Uterus (tissue), 4 donors: ENCODE results near the gene COG2. TPM values are rescaled to one million over a fixed set of nuclear protein-coding genes. Genes with fewer than 3 reads are reported as not detected.

ENCODE experiments used
- DNase-seq, 2 donors: peaks; one replicate each; pipeline ENCODE4 v3.0.0-alpha.2; 2019 to 2020
- H3K27ac ChIP-seq, 2 donors: fragments of 200-600 bp; sonication (generic); 1 replicate in 1 of 2; 2 replicates in 1 of 2; pipeline ENCODE4 v1.5.1; 2016 to 2018
- H3K27me3 ChIP-seq, 2 donors: fragments of 200-600 bp; sonication (generic); one replicate each; pipeline ENCODE4 v1.5.1; 2018 to 2019; ENCODE audit warnings: control low read depth in 1 of 2
- H3K36me3 ChIP-seq, 2 donors: fragments of 200-600 bp; sonication (generic); one replicate each; pipeline ENCODE4 v1.5.1; 2019; ENCODE audit warnings: control low read depth in 1 of 2
- H3K4me1 ChIP-seq, 2 donors: fragments of 200-600 bp; sonication (generic); one replicate each; pipeline ENCODE4 v1.5.1; 2018 to 2019; ENCODE audit warnings: control low read depth in 1 of 2
- H3K4me3 ChIP-seq, 2 donors: fragments of 200-600 bp; sonication (generic); 1 replicate in 1 of 2; 2 replicates in 1 of 2; pipeline ENCODE4 v1.5.1; 2018 to 2019; ENCODE audit warnings: mild to moderate bottlenecking in 1 of 2
- H3K9me3 ChIP-seq, 2 donors: fragments of 200-600 bp; sonication (generic); one replicate each; pipeline ENCODE4 v1.5.1; 2019; ENCODE audit warnings: control low read depth in 1 of 2
- POLR2A ChIP-seq, 2 donors: fragments of 450-650 bp; IDR thresholded peaks; one replicate each; pipeline ENCODE4 v1.6.1; 2016; ENCODE audit warnings: antibody characterized with exemption in 2 of 2, mild to moderate bottlenecking in 1 of 2, moderate library complexity in 1 of 2
- intact Hi-C: fragments of 100-400 bp; cut with DNase I; formaldehyde crosslinking; loops from one replicate; pipeline ENCODE4 v1.15.1; 2023; ENCODE audit warnings: low total_unique reads
- total RNA-seq, 4 donors: library from RNA; depleted of rRNA in 3 of 4; stranded (reverse); fragments of >200 nt in 3 of 4; gene quantifications; one replicate each; pipeline versions ENCODE4 v1.1.0 to v1.2.4, GENCODE V29; 2014 to 2023
- TF ChIP-seq, protein P1 (sequence below), 4 experiments: fragments of 200-600 bp in 2 of 4; fragments of 450-650 bp in 2 of 4; sonication (generic) in 2 of 4; IDR thresholded peaks; one replicate each; pipeline ENCODE4 v1.5.1; 2016 to 2019; ENCODE audit warnings: antibody characterized with exemption in 4 of 4, mild to moderate bottlenecking in 2 of 4, moderate library complexity in 1 of 4
- donor health status: DM: yes; HTN: yes; CAD: no.

COG2 gene
- total RNA-seq, 4 donors from 2014 or later: 10.0 to 32.3 (median 18.5) TPM

DNA sequence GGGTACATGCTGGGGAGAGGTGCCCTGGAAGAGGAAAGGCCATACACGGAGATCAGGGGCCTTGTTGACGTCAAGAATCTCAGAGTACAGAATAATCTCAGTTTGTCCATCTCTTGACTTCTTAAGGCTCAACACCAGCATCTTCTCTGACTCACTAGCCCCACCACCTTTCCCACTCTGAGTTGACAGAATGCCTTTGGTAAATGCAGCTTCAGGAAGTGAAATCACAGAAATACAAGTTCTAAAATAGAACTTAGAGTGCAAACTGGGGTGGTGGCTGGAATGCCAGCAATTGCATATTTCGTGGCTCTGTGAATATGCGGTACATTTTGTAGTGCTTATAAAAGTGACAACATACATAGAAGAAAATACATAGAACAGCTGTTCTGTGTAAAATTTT lies 1.6 kb downstream of the COG2 start:
- no peak for DNase-seq
- intact Hi-C loops: no loop called here
- no peaks in the 10 kb centered on the region for H3K27me3 ChIP-seq
- H3K4me1 ChIP-seq: peaks cover 10 to 12% of the 10 kb centered on the region in 2 donors
- peak overlapping the region in 1 of 2 donors; percentile 64 for H3K4me3 ChIP-seq
- no peak overlapping the region for H3K27ac ChIP-seq
- no peaks in the 10 kb centered on the region for H3K36me3 ChIP-seq
- TF ChIP-seq, protein P1, sequence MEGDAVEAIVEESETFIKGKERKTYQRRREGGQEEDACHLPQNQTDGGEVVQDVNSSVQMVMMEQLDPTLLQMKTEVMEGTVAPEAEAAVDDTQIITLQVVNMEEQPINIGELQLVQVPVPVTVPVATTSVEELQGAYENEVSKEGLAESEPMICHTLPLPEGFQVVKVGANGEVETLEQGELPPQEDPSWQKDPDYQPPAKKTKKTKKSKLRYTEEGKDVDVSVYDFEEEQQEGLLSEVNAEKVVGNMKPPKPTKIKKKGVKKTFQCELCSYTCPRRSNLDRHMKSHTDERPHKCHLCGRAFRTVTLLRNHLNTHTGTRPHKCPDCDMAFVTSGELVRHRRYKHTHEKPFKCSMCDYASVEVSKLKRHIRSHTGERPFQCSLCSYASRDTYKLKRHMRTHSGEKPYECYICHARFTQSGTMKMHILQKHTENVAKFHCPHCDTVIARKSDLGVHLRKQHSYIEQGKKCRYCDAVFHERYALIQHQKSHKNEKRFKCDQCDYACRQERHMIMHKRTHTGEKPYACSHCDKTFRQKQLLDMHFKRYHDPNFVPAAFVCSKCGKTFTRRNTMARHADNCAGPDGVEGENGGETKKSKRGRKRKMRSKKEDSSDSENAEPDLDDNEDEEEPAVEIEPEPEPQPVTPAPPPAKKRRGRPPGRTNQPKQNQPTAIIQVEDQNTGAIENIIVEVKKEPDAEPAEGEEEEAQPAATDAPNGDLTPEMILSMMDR (IDR thresholded peaks at IDR 0.05): no peak
- no peak for TF ChIP-seq POLR2A (IDR thresholded peaks at IDR 0.05)
- H3K9me3 ChIP-seq: no peaks in the 10 kb centered on the region

DNA sequence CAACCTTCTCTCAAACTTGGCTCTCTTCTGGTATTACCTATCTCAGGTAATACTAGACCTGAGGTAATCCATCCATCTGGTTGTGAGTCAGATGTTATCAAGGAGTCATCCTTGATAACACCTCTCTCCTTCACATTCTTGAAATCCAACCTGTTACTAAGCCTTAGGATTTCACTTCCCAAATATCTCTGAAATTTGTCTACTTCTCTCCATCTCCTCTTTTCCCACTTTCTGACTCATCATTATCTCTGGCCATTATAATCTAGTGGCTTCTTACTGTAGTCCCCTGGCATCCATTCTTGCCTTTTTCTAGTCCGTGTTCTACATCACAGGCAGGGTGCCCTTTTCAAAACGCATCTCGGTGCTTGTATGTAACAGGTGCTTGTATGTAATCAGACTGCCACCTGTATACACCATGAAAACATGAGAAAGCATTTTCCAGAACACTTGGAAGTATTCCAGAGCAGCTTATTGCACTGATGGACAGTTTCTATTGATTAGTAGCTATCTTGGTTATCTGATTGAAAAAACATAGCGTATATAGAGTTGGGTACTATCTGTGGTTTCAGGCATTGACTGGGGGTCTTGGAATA lies 4.5 kb downstream of the COG2 start:
- H3K9me3 ChIP-seq: no peaks in the 10 kb centered on the region
- H3K27me3 ChIP-seq: no peaks in the 10 kb centered on the region
- no peak for TF ChIP-seq POLR2A (IDR thresholded peaks at IDR 0.05)
- TF ChIP-seq, protein P1 (IDR thresholded peaks at IDR 0.05): no peak
- H3K36me3 ChIP-seq: no peaks in the 10 kb centered on the region
- no peak overlapping the region for H3K4me3 ChIP-seq
- peaks cover 10 to 12% of the 10 kb centered on the region in 2 donors for H3K4me1 ChIP-seq
- intact Hi-C loops: no loop called here
- H3K27ac ChIP-seq: no peak overlapping the region
- DNase-seq: no peak

DNA sequence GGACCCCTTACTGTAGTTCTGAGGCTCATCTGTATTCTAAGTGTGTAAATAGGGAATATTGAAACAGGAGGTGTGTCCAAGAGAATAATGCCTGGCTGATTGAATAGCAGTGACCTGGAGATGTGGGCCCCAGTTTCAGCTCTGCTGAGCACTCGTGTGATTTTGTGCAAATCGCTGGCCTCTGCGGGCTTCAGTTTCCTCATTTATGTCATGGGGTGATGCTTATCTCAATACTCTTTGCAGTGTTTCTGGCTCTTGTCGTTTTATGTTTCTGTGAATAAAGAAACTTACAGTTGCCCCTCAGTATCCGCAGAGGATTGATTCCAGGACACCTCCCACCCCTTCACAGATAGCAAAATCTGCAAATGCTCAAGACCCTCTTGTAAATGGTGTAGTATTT lies 5.0 kb downstream of the COG2 start:
- no peak overlapping the region for H3K4me3 ChIP-seq
- no peaks in the 10 kb centered on the region for H3K27me3 ChIP-seq
- no peak overlapping the region for H3K27ac ChIP-seq
- intact Hi-C loops: no loop called here
- H3K9me3 ChIP-seq: no peaks in the 10 kb centered on the region
- no peaks in the 10 kb centered on the region for H3K36me3 ChIP-seq
- no peak for DNase-seq
- peaks cover 10 to 12% of the 10 kb centered on the region in 2 donors for H3K4me1 ChIP-seq
- no peak for TF ChIP-seq POLR2A (IDR thresholded peaks at IDR 0.05)
- TF ChIP-seq, protein P1 (IDR thresholded peaks at IDR 0.05): no peak

DNA sequence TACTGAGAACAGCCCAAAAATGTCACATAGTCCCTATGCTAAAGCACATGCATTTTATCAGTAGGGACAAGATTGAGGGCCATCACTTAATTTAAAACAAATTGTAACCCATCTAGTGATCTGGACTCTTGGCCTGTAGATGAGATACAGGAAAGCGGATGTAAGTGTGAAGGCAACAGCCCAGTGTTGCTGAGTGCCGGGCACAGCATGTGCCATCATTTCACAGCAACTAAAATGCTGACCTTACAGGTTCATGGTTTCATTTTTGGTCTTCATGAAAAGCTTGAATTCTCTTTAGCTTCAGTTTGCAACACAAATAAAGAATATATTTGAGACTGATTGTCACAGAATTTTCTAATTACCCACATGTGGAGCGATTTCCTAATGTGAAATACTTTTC lies 5.8 kb downstream of the COG2 start:
- Histone ChIP-seq H3K27me3 (no peaks in the 10 kb centered on the region), H3K9me3 (no peaks in the 10 kb centered on the region), H3K36me3 (no peaks in the 10 kb centered on the region), H3K4me3 (no peak overlapping the region), H3K4me1 (peaks cover 10% of the 10 kb centered on the region in 2 donors), H3K27ac (no peak overlapping the region)
- DNase-seq: no peak
- no peak for TF ChIP-seq POLR2A (IDR thresholded peaks at IDR 0.05)
- TF ChIP-seq, protein P1 (IDR thresholded peaks at IDR 0.05): no peak
- intact Hi-C loops: no loop called here

DNA sequence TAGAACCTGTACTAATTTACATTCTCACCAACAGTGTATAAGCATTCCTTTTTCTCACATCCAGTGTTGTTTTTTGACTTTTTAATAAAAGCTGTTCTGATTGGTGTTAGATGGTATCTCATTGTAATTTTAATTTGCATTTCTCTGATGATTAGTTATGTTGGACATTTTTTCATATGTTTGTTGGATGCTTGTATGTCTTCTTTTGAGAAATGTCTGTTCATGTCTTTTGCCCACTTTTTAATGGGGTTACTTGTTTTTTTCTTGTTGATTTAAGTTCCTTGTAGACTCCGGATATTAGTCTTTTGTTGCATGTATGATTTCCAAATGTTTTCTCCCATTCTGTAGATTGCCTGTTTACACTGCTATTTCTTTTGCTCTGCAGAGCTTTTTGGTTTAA lies 8.0 kb downstream of the COG2 start:
- intact Hi-C loops: no loop called here
- no peaks in the 10 kb centered on the region for H3K36me3 ChIP-seq
- H3K4me3 ChIP-seq: no peak overlapping the region
- H3K27me3 ChIP-seq: no peaks in the 10 kb centered on the region
- no peak for DNase-seq
- H3K27ac ChIP-seq: no peak overlapping the region
- no peak for TF ChIP-seq POLR2A (IDR thresholded peaks at IDR 0.05)
- TF ChIP-seq, protein P1 (IDR thresholded peaks at IDR 0.05): no peak
- no peaks in the 10 kb centered on the region for H3K9me3 ChIP-seq
- H3K4me1 ChIP-seq: no peaks in the 10 kb centered on the region
